ENCODE measurements around the gene NKIRAS2. TPM values are rescaled to one million over a fixed set of nuclear protein-coding genes. Genes with fewer than 3 reads are reported as not detected.

The NKIRAS2 gene
- total and polyA plus RNA-seq, 10 donors: 11.3 to 38.8 (median 22.7) TPM

DNA sequence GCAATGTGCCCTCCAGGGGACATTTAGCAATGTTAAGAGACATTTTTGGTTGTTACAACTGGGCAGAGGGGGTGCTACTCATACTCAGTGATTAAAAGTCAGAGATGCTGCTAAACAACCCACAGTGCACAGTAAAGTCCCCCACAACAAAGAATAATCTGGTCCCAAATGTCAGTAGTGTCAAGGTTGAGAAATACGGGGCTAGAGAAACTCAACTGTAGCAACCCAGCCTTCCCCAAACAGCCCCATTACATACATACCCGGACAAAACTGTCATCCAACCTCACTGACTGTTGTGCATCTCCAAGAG is 23.1 kb upstream of the NKIRAS2 start:
- DNase-seq: no peak
- Histone ChIP-seq H3K4me3 (no peak overlapping the region), H3K27me3 (replicated peaks in 1 of 7) (no peaks in the 10 kb centered on the region), H3K27ac (peak overlapping the region in 6 of 8 donors; percentile 46 to 75 (median 58)), H3K4me1 (peaks cover 0 to 46% (median 20%) of the 10 kb centered on the region in 6 donors), H3K36me3 (peaks cover 2 to 100% (median 91%) of the 10 kb centered on the region in 6 donors), H3K9me3 (no peaks in the 10 kb centered on the region)
- intact Hi-C loops (cut with DNase I; ENCODE audit: low total_unique reads): no loop called here
- WGBS, 5 donors: 78 to 98% (median 85%) methylated on average over 2 of the region's 2 CpGs
- TF ChIP-seq POLR2AphosphoS5 (IDR thresholded peaks at IDR 0.05): no peak
- no peak for TF ChIP-seq POLR2A (IDR thresholded peaks at IDR 0.05)
- TF ChIP-seq, protein P1, sequence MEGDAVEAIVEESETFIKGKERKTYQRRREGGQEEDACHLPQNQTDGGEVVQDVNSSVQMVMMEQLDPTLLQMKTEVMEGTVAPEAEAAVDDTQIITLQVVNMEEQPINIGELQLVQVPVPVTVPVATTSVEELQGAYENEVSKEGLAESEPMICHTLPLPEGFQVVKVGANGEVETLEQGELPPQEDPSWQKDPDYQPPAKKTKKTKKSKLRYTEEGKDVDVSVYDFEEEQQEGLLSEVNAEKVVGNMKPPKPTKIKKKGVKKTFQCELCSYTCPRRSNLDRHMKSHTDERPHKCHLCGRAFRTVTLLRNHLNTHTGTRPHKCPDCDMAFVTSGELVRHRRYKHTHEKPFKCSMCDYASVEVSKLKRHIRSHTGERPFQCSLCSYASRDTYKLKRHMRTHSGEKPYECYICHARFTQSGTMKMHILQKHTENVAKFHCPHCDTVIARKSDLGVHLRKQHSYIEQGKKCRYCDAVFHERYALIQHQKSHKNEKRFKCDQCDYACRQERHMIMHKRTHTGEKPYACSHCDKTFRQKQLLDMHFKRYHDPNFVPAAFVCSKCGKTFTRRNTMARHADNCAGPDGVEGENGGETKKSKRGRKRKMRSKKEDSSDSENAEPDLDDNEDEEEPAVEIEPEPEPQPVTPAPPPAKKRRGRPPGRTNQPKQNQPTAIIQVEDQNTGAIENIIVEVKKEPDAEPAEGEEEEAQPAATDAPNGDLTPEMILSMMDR (IDR thresholded peaks at IDR 0.05 in 8 of 11, conservative IDR thresholded peaks at IDR 0.05 in 3 of 11): no peak

DNA sequence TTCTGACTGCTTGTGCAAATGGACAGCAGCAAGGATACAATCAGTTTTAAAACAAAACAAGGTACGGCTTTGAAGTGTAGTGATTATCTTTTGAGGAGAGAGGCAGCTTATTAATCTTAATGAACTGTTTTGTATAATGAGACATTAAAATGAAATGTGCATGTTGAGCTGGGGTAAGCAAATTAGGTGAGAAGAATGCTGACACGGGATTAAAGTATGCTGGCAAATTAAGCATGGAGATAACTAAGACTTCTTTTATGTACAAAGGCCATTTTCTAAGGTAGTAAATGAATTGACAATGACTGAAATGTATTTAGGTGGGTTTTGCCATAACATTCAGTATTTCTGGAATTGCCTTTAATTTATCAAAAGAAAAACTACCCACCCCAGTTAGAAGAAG is 21.4 kb upstream of the NKIRAS2 start:
- peaks cover 2 to 100% (median 84%) of the 10 kb centered on the region in 6 donors for H3K36me3 ChIP-seq
- intact Hi-C loops (cut with DNase I; ENCODE audit: low total_unique reads): no loop called here

DNA sequence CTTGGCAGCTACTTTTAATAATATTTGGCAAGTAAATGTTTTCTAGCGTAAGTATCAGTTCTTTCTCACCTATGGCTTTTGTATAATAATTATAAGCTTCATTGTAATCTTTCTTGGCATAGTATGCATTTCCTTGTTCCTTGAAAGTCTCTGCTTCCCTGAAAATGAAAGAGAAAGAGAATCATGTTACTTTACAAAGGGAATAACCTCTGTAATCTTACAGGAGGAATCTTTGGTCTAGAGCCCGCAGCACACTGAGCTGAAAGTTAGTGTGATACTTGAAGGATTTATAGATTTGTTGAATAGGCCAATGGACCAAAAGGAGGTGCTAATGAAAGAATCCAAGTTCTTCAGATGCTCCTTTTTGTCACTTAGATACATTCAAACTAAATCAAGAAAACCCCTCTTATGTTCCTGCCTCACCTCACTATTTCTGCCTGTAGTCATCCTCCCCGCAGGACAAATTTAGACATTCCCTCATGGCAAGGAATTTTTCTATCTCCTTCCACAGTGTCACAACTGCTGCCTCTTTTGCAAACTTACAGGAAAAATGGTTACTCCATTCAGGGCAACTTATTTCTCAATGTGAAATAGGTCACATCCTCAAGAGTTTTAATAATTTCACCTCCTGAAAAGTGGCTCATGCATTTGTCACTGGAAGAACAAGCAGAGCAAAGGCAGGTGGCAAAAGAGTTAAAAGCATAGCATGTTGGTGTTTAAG is 19.3 kb upstream of the NKIRAS2 start:
- peaks cover under 1 to 79% (median 46%) of the 10 kb centered on the region in 6 donors for H3K4me1 ChIP-seq
- intact Hi-C loops (cut with DNase I; ENCODE audit: low total_unique reads): no loop called here
- no peaks in the 10 kb centered on the region for H3K27me3 ChIP-seq (replicated peaks in 1 of 7)
- DNase-seq: no peak
- no peak overlapping the region for H3K4me3 ChIP-seq
- TF ChIP-seq POLR2AphosphoS5 (IDR thresholded peaks at IDR 0.05) (no peak), POLR2A (IDR thresholded peaks at IDR 0.05) (no peak)
- TF ChIP-seq, protein P1 (IDR thresholded peaks at IDR 0.05 in 8 of 11, conservative IDR thresholded peaks at IDR 0.05 in 3 of 11): no peak
- WGBS, 5 donors: 75 to 85% (median 79%) methylated on average over 3 of the region's 3 CpGs
- H3K9me3 ChIP-seq: no peaks in the 10 kb centered on the region
- H3K27ac ChIP-seq: peak overlapping the region in 1 of 8 donors; percentile 54
- H3K36me3 ChIP-seq: peaks cover 2 to 79% (median 63%) of the 10 kb centered on the region in 6 donors

More for the DNA sequence above, 21.4 kb upstream of the NKIRAS2 start:
- Histone ChIP-seq H3K27me3 (replicated peaks in 1 of 7) (no peaks in the 10 kb centered on the region), H3K27ac (no peak overlapping the region), H3K9me3 (no peaks in the 10 kb centered on the region), H3K4me3 (no peak overlapping the region), H3K4me1 (peaks cover 2 to 63% (median 35%) of the 10 kb centered on the region in 6 donors)
- TF ChIP-seq, protein P1 (IDR thresholded peaks at IDR 0.05 in 8 of 11, conservative IDR thresholded peaks at IDR 0.05 in 3 of 11): no peak
- no peak for TF ChIP-seq POLR2A (IDR thresholded peaks at IDR 0.05)
- TF ChIP-seq POLR2AphosphoS5 (IDR thresholded peaks at IDR 0.05): no peak
- WGBS, 5 donors: 38 to 46% (median 41%) methylated on average over 2 of the region's 2 CpGs
- DNase-seq: no peak

DNA sequence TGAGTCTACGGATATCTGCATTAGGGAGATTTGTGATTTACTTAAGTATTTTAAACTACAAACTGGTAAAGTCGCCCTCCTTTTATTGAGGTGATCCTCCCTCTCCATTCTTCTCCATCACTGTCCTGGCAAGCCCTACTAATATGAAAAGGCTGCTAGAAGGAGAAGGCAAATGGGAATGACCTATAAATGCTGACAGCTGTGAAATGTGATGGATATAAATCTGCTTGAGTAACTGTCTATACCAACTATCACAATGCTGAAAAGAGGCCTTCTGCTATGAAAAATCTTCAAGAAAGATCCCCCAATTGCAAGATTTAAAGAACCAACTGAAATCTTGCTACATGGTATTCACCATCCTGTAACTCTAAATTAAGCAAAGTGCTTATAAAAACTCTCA is 18.2 kb upstream of the NKIRAS2 start:
- H3K4me1 ChIP-seq: peaks cover 0 to 79% (median 47%) of the 10 kb centered on the region in 6 donors
- WGBS, 5 donors: 77 to 94% (median 93%) methylated on average over 2 of the region's 2 CpGs
- no peak for DNase-seq
- no peak overlapping the region for H3K27ac ChIP-seq
- TF ChIP-seq POLR2AphosphoS5 (IDR thresholded peaks at IDR 0.05) (no peak), POLR2A (IDR thresholded peaks at IDR 0.05) (no peak)
- TF ChIP-seq, protein P1 (IDR thresholded peaks at IDR 0.05 in 8 of 11, conservative IDR thresholded peaks at IDR 0.05 in 3 of 11): no peak
- peaks cover 2 to 68% (median 52%) of the 10 kb centered on the region in 6 donors for H3K36me3 ChIP-seq
- intact Hi-C loops (cut with DNase I; ENCODE audit: low total_unique reads): no loop called here
- no peak overlapping the region for H3K4me3 ChIP-seq
- no peaks in the 10 kb centered on the region for H3K9me3 ChIP-seq
- no peaks in the 10 kb centered on the region for H3K27me3 ChIP-seq (replicated peaks in 1 of 7)
